ENCODE results near the gene CEP135.

DNA sequence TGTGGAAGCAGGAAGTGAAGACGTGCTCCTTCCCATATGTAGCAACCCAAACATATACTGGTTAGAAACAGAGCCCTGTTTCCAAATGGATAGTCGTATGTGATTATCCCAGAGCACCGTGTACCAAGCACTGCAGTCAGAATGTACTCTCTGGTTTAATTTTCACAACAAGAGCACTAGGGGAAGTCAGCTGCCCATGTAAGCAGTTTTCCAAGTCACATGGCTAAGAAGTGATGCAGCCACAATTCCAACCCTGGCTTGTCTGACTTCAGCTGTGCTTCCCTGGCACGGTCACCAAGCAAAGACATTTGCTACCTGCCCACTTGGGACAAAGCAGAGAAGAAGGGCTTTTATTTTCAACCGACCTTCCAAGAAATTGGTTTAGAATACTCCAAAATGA, 28.2 kb upstream of the CEP135 start:
- TF ChIP-seq EZH2 (IDR thresholded peaks at IDR 0.05; ENCODE audit: insufficient read depth, poor library complexity, severe bottlenecking), result no peak
- no peak for TF ChIP-seq EZH2phosphoT487 (IDR thresholded peaks at IDR 0.05; ENCODE audit: insufficient read depth, low read depth)
